ENCODE data around the gene TNFRSF14. TPM values are rescaled to one million over a fixed set of nuclear protein-coding genes. Genes with fewer than 3 reads are reported as not detected.
"Not testable (repeated sequence)": the region's sequence is repeated elsewhere in the genome, so short reads cannot be mapped to it uniquely, and the experiment has no call there.

The TNFRSF14 gene
- total RNA-seq, 1 donor from 2014 or later: 12.0 TPM

GRCh38 chr1:2569060-2569459 is 12.9 kb downstream of the TNFRSF14 start:
- ATAC-seq: no peak

- not testable (repeated sequence) for ATAC-seq
These were observed 13.5 kb downstream of the TNFRSF14 start for GRCh38 chr1:2569703-2570102.

GRCh38 chr1:2570332-2570731 is 14.2 kb downstream of the TNFRSF14 start:
- ATAC-seq: no peak

- ATAC-seq: no peak
These were observed 15.2 kb downstream of the TNFRSF14 start for GRCh38 chr1:2571348-2571747.

GRCh38 chr1:2573250-2573920 is 17.2 kb downstream of the TNFRSF14 start:
- no peak for ATAC-seq

- no peak for ATAC-seq
These were observed 18.2 kb downstream of the TNFRSF14 start for GRCh38 chr1:2574350-2574749.

GRCh38 chr1:2575801-2576663 is 19.9 kb downstream of the TNFRSF14 start:
- peak; percentile 42 for ATAC-seq

- ATAC-seq: peak; percentile 6
These were observed 21.4 kb downstream of the TNFRSF14 start for GRCh38 chr1:2577565-2578075.

GRCh38 chr1:2578758-2579118 is 22.6 kb downstream of the TNFRSF14 start:
- ATAC-seq: no peak

GRCh38 chr1:2580691-2581090 is 24.5 kb downstream of the TNFRSF14 start:
- no peak for ATAC-seq

- ATAC-seq: no peak
These were observed 26.2 kb downstream of the TNFRSF14 start for GRCh38 chr1:2582391-2582790.

- no peak for ATAC-seq
These were observed 27.2 kb downstream of the TNFRSF14 start for GRCh38 chr1:2583331-2583791.

- no peak for ATAC-seq
These were observed 27.7 kb downstream of the TNFRSF14 start for GRCh38 chr1:2583871-2584351.

- no peak for ATAC-seq
These were observed 28.6 kb downstream of the TNFRSF14 start for GRCh38 chr1:2584686-2585317.

GRCh38 chr1:2585318-2586092 is 29.3 kb downstream of the TNFRSF14 start:
- ATAC-seq: peak; percentile 20

GRCh38 chr1:2586154-2587070 is 30.2 kb downstream of the TNFRSF14 start, which contains the start of gene PRXL2B:
Gene PRXL2B, plus strand, starts transcription at chr1:2586777. Its CDS starts 109 bp downstream, at chr1:2586886.
- peak; percentile 91 for ATAC-seq

- peak; percentile 1 for ATAC-seq
These were observed 31.1 kb downstream of the TNFRSF14 start for GRCh38 chr1:2587071-2587859.

GRCh38 chr1:2587860-2588571 is 31.8 kb downstream of the TNFRSF14 start:
- ATAC-seq: no peak

Data from esophagus mucosa (tissue), 1 donor.